Keratinocyte (primary cell): ENCODE data around the gene C20orf204. TPM values are rescaled to one million over a fixed set of nuclear protein-coding genes. Genes with fewer than 3 reads are reported as not detected.
"Not testable (repeated sequence)": the region's sequence is repeated elsewhere in the genome, so short reads cannot be mapped to it uniquely, and the experiment has no call there.

Experiments used
- DNase-seq: peaks from one replicate; pipeline ENCODE4 v3.0.0-alpha.2; 2011; ENCODE audit warnings: low read depth, missing footprints, low spot score
- FAIRE-seq: peaks from 2 replicates; lab custom pipeline; 2011; peaks lifted over from hg19 to GRCh38; lab: Jason Lieb, UNC
- H2AFZ ChIP-seq: 2 replicates; pipeline ENCODE4 v1.6.0; 2012; ENCODE audit warnings: low read length, control low read depth, inconsistent platforms; ENCODE audit not compliant: control insufficient read depth
- H3K27ac ChIP-seq: 2 replicates; pipeline ENCODE4 v1.5.1; 2011; ENCODE audit warnings: low read length; ENCODE audit not compliant: control insufficient read depth, insufficient read depth
- H3K27me3 ChIP-seq: 3 replicates; pipeline ENCODE4 v1.6.0; 2011; ENCODE audit warnings: low read length; ENCODE audit not compliant: control insufficient read depth, insufficient read depth; ENCODE audit errors: extremely low read depth
- H3K36me3 ChIP-seq, 2 experiments: 2 replicates in 1 of 2; 3 replicates in 1 of 2; pipeline ENCODE4 v1.5.1; 2011; ENCODE audit warnings: low read length in 2 of 2, mild to moderate bottlenecking in 1 of 2; ENCODE audit not compliant: control insufficient read depth in 2 of 2, insufficient read depth in 2 of 2; ENCODE audit errors: extremely low read depth in 1 of 2
- H3K4me1 ChIP-seq: 3 replicates; pipeline ENCODE4 v1.5.1; 2011; ENCODE audit warnings: low read length; ENCODE audit not compliant: control insufficient read depth, insufficient read depth; ENCODE audit errors: extremely low read depth
- H3K4me2 ChIP-seq: 3 replicates; pipeline ENCODE4 v1.6.0; 2011; ENCODE audit warnings: low read depth, low read length; ENCODE audit not compliant: control insufficient read depth, insufficient read depth; ENCODE audit errors: extremely low read depth
- H3K4me3 ChIP-seq, 3 experiments: fragments of 200-600 bp in 1 of 3; sonication (generic) in 1 of 3; 2 replicates in 2 of 3; 3 replicates in 1 of 3; pipeline ENCODE4 v1.5.1; 2011 to 2016; ENCODE audit warnings: low read length in 3 of 3, mild to moderate bottlenecking in 3 of 3, control low read depth in 2 of 3, inconsistent platforms in 1 of 3, low read depth in 1 of 3, mixed read lengths in 1 of 3, mixed run types in 1 of 3, moderate library complexity in 1 of 3; ENCODE audit not compliant: control insufficient read depth in 2 of 3, insufficient read depth in 2 of 3; ENCODE audit errors: extremely low read depth in 1 of 3
- H3K79me2 ChIP-seq: 2 replicates; pipeline ENCODE4 v1.6.0; 2012; ENCODE audit warnings: low read length; ENCODE audit not compliant: control insufficient read depth, insufficient read depth
- H3K9ac ChIP-seq: 3 replicates; pipeline ENCODE4 v1.6.0; 2011; ENCODE audit warnings: low read length; ENCODE audit not compliant: control insufficient read depth, insufficient read depth; ENCODE audit errors: extremely low read depth
- H3K9me1 ChIP-seq: 3 replicates; pipeline ENCODE4 v1.6.0; 2011; ENCODE audit warnings: low read length; ENCODE audit not compliant: control insufficient read depth, insufficient read depth; ENCODE audit errors: extremely low read depth
- H3K9me3 ChIP-seq: 2 replicates; pipeline ENCODE4 v1.5.1; 2012; ENCODE audit warnings: low read depth, low read length; ENCODE audit not compliant: control insufficient read depth
- H4K20me1 ChIP-seq: 3 replicates; pipeline ENCODE4 v1.6.0; 2011; ENCODE audit warnings: low read length; ENCODE audit not compliant: control insufficient read depth, insufficient read depth; ENCODE audit errors: extremely low read depth
- CTCF ChIP-seq, 3 experiments: IDR thresholded peaks in 1 of 3; conservative IDR thresholded peaks in 1 of 3; optimal IDR thresholded peaks in 1 of 3; 2 replicates in 2 of 3; 3 replicates in 1 of 3; pipeline versions ENCODE3 to v1.5.1; 2011; ENCODE audit warnings: low read length in 3 of 3, mild to moderate bottlenecking in 3 of 3, moderate library complexity in 2 of 3, control low read depth in 1 of 3, inconsistent platforms in 1 of 3; ENCODE audit not compliant: insufficient read depth in 2 of 3; ENCODE audit errors: extremely low read depth in 1 of 3
- EZH2 ChIP-seq: IDR thresholded peaks from one replicate; pipeline ENCODE4 v1.6.1; 2012; ENCODE audit warnings: inconsistent platforms, mild to moderate bottlenecking, low read length, moderate library complexity
- dilution Hi-C: fragments of 300-500 bp; cut with MboI; formaldehyde crosslinking; loops from one replicate; pipeline ENCODE4 v1.7.0; 2020; ENCODE audit warnings: low sequenced_read_pairs; ENCODE audit not compliant: extremely low pct_ligation_motif_present
- polyA plus RNA-seq, 5 experiments: library from polyadenylated mRNA; depleted of rRNA in 3 of 5; stranded (reverse) in 3 of 5; stranded (forward) in 1 of 5; unstranded in 1 of 5; fragments of >200 nt; gene quantifications; 1 replicate in 1 of 5; 2 replicates in 3 of 5; 3 replicates in 1 of 5; pipeline versions ENCODE4 v1.2.1 to v1.2.3, GENCODE V29; 2011 to 2012; ENCODE audit warnings: missing spikeins in 2 of 5, low read depth in 1 of 5, low replicate concordance in 1 of 5

C20orf204 gene
- polyA plus RNA-seq, 1 donor (not counting 4 experiments of a cell fraction or from before 2014, with no cell fraction given), result 0.08 TPM

GRCh38 chr20:64010711-64011237, 25.2 kb upstream of the C20orf204 start:
- peaks cover 24 to 42% of the 10 kb centered on the region in 2 experiments for H3K36me3 ChIP-seq
- FAIRE-seq, result no peak
- dilution Hi-C loops, result no loop called here

GRCh38 chr20:64011366-64011779, 24.6 kb upstream of the C20orf204 start:
- FAIRE-seq (no peak), DNase-seq (no peak)
- Histone ChIP-seq H3K9me3 (no peaks in the 10 kb centered on the region), H3K4me2 (no peak overlapping the region), H3K36me3 (peaks cover 22 to 42% of the 10 kb centered on the region in 2 experiments), H2AFZ (no peak overlapping the region), H3K4me3 (no peak overlapping the region), H3K9ac (no peak overlapping the region), H3K27me3 (no peaks in the 10 kb centered on the region), H3K9me1 (no peaks in the 10 kb centered on the region), H4K20me1 (no peaks in the 10 kb centered on the region), H3K79me2 (peaks cover 3% of the 10 kb centered on the region), H3K4me1 (peaks cover 9% of the 10 kb centered on the region), H3K27ac (no peak overlapping the region)
- no peak for TF ChIP-seq EZH2
- no peak for TF ChIP-seq CTCF (optimal IDR thresholded peaks at IDR 0.05 in 1 of 3, IDR thresholded peaks at IDR 0.05 in 1 of 3, conservative IDR thresholded peaks at IDR 0.05 in 1 of 3; ENCODE audit: extremely low read depth in 1 of 3, insufficient read depth in 2 of 3, low read length in 3 of 3)
- dilution Hi-C loops, result no loop called here

More at GRCh38 chr20:64010711-64011237, 25.2 kb upstream of the C20orf204 start:
- Histone ChIP-seq H3K4me3 (no peak overlapping the region), H3K4me1 (peaks cover 9% of the 10 kb centered on the region), H4K20me1 (no peaks in the 10 kb centered on the region), H3K27me3 (no peaks in the 10 kb centered on the region), H3K4me2 (no peak overlapping the region), H3K9ac (no peak overlapping the region), H2AFZ (no peak overlapping the region), H3K9me3 (no peaks in the 10 kb centered on the region), H3K9me1 (no peaks in the 10 kb centered on the region), H3K27ac (no peak overlapping the region), H3K79me2 (peaks cover 3% of the 10 kb centered on the region)
- TF ChIP-seq EZH2 (no peak), CTCF (optimal IDR thresholded peaks at IDR 0.05 in 1 of 3, IDR thresholded peaks at IDR 0.05 in 1 of 3, conservative IDR thresholded peaks at IDR 0.05 in 1 of 3; ENCODE audit: extremely low read depth in 1 of 3, insufficient read depth in 2 of 3, low read length in 3 of 3) (no peak)
- no peak for DNase-seq

GRCh38 chr20:64012385-64013154, 23.4 kb upstream of the C20orf204 start:
- FAIRE-seq, H3K27me3 ChIP-seq, H4K20me1 ChIP-seq, H3K9me3 ChIP-seq, H3K4me1 ChIP-seq, dilution Hi-C loops, H3K27ac ChIP-seq, H2AFZ ChIP-seq, H3K4me3 ChIP-seq, H3K79me2 ChIP-seq, H3K9me1 ChIP-seq, DNase-seq, H3K4me2 ChIP-seq, H3K9ac ChIP-seq: not testable (repeated sequence)
- H3K36me3 ChIP-seq, result peaks cover 18 to 39% of the 10 kb centered on the region in 2 experiments
